ENCODE measurements around the gene IMMT.

- TF ChIP-seq POLR2A (IDR thresholded peaks at IDR 0.05) = no peak
- TF ChIP-seq, protein P1, sequence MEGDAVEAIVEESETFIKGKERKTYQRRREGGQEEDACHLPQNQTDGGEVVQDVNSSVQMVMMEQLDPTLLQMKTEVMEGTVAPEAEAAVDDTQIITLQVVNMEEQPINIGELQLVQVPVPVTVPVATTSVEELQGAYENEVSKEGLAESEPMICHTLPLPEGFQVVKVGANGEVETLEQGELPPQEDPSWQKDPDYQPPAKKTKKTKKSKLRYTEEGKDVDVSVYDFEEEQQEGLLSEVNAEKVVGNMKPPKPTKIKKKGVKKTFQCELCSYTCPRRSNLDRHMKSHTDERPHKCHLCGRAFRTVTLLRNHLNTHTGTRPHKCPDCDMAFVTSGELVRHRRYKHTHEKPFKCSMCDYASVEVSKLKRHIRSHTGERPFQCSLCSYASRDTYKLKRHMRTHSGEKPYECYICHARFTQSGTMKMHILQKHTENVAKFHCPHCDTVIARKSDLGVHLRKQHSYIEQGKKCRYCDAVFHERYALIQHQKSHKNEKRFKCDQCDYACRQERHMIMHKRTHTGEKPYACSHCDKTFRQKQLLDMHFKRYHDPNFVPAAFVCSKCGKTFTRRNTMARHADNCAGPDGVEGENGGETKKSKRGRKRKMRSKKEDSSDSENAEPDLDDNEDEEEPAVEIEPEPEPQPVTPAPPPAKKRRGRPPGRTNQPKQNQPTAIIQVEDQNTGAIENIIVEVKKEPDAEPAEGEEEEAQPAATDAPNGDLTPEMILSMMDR (IDR thresholded peaks at IDR 0.05) = no peak
These were observed 9.2 kb upstream of the IMMT start for GRCh38 chr2:86204458-86204857.

Measured in upper lobe of left lung (tissue), 4 donors.